ENCODE data around the gene RBM20.

DNA sequence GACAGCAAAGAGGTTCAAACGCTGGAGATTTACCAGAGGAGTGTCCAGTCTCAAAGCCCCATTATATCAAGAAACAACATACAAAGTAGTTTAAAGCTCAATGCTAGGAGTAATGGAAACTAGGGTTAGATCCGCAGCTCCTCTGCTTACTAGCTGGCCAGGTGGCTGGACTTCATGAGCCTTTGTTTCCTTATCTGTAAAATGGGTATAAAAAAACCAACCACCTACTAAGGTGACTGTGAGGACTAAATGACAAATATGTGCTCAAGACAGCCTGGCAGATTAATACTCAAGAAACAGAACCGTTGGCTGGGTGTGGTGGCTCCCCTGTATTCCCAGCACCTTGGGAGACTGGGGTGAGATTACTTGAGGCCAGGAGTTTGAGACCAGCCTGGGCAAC lies 5.8 kb upstream of the RBM20 start:
- no peak for TF ChIP-seq CTCF (IDR thresholded peaks at IDR 0.05)
- no peak for TF ChIP-seq POLR2AphosphoS5 (IDR thresholded peaks at IDR 0.05; ENCODE audit: low read depth, low read length)
- TF ChIP-seq, protein P1, sequence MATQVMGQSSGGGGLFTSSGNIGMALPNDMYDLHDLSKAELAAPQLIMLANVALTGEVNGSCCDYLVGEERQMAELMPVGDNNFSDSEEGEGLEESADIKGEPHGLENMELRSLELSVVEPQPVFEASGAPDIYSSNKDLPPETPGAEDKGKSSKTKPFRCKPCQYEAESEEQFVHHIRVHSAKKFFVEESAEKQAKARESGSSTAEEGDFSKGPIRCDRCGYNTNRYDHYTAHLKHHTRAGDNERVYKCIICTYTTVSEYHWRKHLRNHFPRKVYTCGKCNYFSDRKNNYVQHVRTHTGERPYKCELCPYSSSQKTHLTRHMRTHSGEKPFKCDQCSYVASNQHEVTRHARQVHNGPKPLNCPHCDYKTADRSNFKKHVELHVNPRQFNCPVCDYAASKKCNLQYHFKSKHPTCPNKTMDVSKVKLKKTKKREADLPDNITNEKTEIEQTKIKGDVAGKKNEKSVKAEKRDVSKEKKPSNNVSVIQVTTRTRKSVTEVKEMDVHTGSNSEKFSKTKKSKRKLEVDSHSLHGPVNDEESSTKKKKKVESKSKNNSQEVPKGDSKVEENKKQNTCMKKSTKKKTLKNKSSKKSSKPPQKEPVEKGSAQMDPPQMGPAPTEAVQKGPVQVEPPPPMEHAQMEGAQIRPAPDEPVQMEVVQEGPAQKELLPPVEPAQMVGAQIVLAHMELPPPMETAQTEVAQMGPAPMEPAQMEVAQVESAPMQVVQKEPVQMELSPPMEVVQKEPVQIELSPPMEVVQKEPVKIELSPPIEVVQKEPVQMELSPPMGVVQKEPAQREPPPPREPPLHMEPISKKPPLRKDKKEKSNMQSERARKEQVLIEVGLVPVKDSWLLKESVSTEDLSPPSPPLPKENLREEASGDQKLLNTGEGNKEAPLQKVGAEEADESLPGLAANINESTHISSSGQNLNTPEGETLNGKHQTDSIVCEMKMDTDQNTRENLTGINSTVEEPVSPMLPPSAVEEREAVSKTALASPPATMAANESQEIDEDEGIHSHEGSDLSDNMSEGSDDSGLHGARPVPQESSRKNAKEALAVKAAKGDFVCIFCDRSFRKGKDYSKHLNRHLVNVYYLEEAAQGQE (IDR thresholded peaks at IDR 0.05; ENCODE audit: insufficient read depth in 1 of 2, low read depth in 2 of 2, low read length in 1 of 2), result no peak
- TF ChIP-seq TCF7L2 (IDR thresholded peaks at IDR 0.05; ENCODE audit: low read depth, low read length), result no peak
- no peak for TF ChIP-seq SIN3A (IDR thresholded peaks at IDR 0.05; ENCODE audit: borderline replicate concordance, insufficient read depth, low read depth, low read length)

Data from Panc1 (cell line).